Occipital lobe (tissue), 2 donors: ENCODE data around the gene PIAS4. TPM values are rescaled to one million over a fixed set of nuclear protein-coding genes. Genes with fewer than 3 reads are reported as not detected.

Experiments used
- DNase-seq: peaks from one replicate; lab custom pipeline; 2025; lab: John Stamatoyannopoulos, UW
- total RNA-seq: library from RNA; depleted of rRNA; stranded (reverse); fragments of >200 nt; gene quantifications from one replicate; pipeline ENCODE4 v1.2.3, GENCODE V29; 2014

PIAS4 gene
- total RNA-seq, 1 donor from 2014 or later, result 22.5 TPM

DNA sequence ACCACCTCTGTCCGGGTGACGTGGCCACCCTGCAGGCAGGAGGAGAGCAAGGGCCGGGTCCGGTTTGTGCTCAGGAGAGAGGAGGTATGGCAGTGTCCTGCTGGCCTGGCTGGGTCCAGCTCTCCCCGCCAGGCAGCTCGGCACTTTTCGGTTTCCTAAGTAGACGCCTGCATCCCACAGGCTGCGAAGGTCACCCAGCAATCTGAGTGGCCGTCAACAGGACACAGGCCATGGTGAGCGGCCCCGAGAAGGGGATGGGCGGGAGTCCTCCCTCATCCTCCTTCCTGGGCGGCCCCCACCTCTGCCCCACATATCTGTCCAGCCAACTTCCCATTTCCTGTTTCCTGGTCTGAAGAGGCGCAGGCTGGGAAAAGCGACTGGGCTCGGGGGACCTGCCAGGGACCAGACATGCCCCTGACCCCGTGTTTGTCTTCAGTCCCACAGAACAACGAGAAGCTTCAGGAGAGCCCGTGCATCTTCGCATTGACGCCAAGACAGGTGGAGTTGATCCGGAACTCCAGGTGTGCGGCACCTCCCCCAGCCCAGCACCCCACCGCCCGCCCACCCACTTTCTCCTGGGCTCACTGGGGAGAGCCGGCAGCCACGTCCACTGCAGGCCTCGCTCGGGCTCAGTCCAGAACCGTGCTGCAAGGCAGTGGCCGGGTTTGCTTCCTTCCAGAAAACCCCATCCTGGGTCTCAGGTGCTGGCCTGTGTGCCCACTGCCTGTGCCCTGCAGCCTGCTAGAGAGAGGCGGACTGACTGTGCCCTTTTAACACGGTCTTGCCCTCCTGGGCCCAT is 16.3 kb downstream of the PIAS4 start:
- no peak for DNase-seq

GRCh38 chr19:4025317-4025716 is 17.8 kb downstream of the PIAS4 start:
- no peak for DNase-seq

DNA sequence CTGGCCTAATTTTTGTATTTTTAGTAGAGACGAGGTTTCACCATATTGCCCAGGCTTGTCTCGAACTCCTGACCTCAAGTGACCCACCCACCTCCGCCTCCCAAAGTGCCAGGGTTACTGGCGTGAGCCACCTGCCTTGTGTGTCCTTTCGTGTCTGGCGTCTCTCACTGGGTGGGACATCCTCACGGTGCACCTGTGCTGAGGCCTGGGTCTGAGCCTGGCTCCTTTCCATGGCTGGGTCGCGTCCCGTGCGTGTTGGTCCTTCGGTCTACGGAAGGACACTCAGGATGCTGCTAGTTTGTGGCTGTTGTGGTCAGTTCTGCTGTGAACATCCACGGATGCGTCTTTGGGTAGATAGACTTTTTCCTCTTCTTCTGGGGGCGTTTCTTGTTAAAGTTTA is 19.6 kb downstream of the PIAS4 start:
- no peak for DNase-seq

DNA sequence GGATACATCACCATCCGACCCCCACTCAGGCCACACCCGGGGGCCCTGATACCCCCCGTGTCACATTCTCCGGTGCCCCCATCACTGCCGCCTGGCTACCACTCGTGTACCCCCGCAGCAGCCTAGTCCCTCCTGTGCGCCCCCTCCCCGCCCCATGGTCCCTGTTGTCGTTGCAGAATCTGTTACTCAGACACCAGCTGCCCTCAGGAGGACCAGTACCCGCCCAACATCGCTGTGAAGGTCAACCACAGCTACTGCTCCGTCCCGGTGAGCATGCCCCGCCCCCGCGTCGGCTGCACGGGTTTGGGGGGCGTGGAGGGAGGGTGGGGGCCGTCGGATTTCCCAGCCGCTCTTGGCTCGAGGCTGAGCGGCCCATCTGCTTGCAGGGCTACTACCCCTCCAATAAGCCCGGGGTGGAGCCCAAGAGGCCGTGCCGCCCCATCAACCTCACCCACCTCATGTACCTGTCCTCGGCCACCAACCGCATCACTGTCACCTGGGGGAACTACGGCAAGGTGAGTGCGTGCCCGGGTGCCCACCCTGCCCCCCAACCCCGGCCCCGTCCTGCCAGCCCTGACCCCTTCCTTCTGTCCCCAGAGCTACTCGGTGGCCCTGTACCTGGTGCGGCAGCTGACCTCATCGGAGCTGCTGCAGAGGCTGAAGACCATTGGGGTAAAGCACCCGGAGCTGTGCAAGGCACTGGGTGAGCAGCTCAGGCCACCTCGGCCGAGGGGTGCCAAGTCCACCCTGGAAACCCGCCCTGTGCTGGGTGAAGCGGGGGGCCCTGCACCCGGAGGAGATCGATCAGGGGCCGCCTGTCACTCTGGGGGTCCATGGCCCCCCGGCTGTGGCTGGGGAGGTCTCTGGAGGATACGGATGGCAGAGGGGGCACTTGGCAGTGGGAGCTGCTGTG is 21.1 kb downstream of the PIAS4 start:
- DNase-seq, result no peak

- no peak for DNase-seq
These were observed 21.7 kb downstream of the PIAS4 start for GRCh38 chr19:4029247-4029614.

GRCh38 chr19:4030552-4030951 is 23.0 kb downstream of the PIAS4 start:
- no peak for DNase-seq

- no peak for DNase-seq
These were observed 23.4 kb downstream of the PIAS4 start for GRCh38 chr19:4030981-4031380.

DNA sequence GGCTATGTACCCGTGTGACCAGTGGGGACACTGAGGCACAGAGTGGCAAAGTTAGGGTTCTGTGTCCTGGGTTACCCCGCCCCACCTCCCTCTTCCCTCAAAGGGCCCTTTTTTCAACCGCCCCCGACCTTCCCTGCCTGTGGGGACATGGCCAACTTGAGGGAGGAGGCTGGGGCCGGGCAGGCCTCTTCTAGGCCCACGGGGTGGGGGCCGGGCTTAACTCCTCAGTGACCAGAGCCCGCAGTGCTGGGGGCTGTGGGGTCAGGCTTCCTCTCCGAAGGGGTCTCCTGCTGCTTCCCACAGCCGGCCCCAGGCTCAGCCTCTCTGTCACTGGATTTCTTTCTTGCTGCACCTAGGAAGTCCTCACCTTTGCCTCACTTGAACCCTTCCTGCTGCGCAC is 23.9 kb downstream of the PIAS4 start:
- DNase-seq, result no peak

DNA sequence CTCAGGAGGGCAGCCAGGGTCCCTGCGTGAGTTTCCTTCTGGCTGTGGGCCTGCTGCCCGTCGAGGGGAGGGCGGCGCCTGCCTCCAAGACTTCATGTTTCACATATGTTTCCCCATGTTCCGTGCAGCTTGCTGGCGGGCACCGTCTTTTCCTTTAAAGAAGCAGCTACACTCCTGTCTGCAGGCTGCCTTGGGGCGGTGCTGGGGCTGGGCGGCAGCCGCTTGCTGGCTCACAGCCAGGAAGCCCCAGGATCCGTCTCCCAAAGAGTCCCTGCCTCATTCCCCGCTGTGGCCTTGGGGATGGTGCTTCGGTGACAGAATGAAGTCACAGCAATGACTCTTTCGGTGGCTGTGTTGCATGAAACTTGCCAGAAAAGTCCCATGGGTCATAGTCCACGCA is 24.9 kb downstream of the PIAS4 start:
- DNase-seq, result no peak

- no peak for DNase-seq
These were observed 25.8 kb downstream of the PIAS4 start for GRCh38 chr19:4033028-4033956.

DNA sequence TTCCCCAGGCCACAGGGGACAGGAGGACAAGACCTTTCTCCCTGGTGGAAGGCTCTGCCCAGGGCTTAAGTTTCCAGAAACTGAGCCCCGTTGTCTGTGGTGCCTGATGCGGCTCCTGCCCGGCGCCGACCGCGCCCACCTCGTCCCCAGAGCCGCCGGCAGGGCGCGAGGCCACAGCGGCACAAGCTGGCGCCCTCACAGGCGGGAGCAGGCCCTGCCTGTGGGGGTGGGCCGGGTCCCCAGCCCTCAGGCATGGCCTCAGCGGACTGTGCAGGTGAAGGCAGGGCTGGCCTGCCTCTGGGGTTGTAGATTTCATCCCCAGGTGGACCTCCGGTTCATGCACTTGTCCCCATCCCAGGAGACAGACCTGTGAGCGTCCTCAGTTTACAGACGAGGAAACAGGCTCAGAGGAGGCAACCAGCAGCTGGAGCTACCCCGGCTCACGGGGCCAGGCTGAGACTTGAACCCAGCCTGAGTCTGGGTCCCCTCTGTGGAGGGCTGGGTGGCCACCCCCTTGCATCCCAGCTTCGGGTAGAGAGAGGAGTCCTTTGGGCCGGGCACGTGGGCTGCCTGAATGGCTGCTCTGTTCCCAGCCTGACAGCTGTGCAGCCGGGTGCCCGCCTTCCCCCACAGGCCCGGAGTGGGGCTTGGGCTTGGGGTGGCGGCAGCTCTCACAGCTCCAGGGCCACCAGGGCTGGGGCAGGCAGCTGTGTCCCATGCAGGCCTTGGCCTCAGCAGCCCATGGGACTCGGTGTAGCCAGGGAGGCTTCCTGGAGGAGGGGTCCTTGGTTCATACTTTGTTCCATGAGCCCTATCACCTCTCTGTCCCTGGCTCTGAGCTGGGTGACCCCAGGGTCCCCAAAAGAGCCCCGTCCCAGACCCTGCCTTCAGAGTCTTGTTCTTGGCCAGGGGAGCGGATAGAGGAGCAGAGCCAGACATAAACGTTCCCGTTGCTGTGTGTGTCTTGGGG is 26.8 kb downstream of the PIAS4 start:
- peak; percentile 72 for DNase-seq

DNA sequence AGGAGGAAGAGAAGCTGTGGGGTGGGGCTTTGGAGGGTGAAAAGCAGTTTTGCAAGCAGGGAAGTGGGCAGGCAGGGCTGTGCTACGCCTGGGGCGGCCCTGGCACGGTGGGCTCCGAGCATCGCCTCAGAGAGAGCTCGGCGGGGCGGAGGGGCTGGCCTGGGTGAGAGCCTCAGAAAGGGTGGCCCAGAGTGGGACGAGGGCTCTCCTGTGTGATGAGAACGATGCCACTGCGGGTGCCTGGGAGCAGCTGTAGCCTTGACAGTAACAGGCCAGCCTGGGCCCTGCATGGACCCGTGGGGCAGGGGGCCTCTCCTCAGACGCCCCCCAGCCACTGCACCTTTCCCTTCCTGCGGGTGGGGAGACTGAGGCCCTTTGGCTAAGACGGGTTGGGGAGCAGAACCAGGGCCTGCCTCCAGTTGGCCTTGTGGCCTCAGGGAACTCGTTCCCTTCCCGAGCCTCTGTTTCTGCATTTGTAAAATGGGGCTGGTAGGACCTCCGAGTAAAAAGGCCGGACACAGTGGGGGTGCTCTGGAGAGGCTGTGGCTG is 27.6 kb downstream of the PIAS4 start:
- DNase-seq, result no peak

DNA sequence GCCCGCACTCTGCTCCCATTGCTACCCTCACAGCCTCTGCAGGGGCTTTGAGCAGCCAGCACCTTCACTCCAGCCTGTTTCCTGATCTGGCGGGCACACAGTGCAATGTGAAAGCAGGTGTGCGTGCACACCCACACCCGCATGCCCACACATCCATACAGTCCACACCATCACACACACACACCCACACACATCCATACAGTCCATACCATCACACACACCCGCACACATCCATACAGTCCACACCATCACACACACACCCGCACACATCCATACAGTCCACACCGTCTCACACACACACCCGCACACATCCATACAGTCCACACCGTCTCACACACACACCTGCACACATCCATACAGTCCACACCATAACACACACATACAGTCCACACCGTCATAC is 28.0 kb downstream of the PIAS4 start:
- no peak for DNase-seq

DNA sequence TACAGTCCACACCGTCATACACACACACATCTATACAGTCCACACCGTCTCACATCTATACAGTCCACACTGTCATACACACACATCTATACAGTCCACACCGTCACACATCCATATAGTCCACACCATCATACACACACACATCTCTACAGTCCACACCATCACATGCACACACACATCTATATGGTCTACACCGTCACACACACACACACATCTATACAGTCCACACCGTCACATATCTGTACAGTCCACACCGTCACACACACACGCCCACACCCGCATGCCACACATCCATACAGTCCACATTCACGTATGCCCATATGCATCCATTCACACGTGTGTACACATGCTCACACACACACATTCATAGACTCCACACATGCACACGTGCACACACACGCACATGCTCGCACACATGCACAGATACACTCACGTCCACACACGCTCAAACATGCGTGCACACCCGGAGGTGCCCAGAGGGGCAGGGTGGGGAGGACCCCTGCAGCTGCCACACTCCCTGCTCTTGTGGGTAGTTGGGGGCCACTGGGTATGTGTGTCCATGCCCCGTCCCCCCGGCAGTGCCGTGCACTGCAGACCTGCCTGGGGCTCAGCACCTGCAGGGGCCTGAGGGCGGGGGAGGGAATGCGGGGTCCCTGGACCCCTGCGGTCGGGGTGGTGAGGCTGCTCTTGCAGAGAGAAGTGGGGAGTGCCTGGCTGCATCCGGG is 29.2 kb downstream of the PIAS4 start:
- no peak for DNase-seq

DNA sequence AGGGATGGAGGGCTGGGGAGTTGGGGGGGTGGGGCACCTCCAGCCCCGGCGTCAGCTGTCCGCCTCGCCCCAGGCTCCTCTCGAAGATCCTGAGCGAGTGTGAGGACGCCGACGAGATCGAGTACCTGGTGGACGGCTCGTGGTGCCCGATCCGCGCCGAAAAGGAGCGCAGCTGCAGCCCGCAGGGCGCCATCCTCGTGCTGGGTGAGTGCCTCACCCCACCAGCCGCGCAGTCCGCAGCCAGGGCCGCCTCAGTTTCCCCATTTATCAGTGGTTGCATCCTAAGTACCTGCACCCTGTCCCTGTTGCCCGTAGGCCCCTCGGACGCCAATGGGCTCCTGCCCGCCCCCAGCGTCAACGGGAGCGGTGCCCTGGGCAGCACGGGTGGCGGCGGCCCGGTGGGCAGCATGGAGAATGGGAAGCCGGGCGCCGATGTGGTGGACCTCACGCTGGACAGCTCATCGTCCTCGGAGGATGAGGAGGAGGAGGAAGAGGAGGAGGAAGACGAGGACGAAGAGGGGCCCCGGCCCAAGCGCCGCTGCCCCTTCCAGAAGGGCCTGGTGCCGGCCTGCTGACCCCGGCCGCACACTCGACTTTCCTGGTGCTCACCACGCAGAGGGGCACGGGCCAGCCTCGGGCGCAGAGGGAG is 29.9 kb downstream of the PIAS4 start:
- DNase-seq, result no peak

GRCh38 chr19:4038057-4038456 is 30.5 kb downstream of the PIAS4 start:
- no peak for DNase-seq

DNA sequence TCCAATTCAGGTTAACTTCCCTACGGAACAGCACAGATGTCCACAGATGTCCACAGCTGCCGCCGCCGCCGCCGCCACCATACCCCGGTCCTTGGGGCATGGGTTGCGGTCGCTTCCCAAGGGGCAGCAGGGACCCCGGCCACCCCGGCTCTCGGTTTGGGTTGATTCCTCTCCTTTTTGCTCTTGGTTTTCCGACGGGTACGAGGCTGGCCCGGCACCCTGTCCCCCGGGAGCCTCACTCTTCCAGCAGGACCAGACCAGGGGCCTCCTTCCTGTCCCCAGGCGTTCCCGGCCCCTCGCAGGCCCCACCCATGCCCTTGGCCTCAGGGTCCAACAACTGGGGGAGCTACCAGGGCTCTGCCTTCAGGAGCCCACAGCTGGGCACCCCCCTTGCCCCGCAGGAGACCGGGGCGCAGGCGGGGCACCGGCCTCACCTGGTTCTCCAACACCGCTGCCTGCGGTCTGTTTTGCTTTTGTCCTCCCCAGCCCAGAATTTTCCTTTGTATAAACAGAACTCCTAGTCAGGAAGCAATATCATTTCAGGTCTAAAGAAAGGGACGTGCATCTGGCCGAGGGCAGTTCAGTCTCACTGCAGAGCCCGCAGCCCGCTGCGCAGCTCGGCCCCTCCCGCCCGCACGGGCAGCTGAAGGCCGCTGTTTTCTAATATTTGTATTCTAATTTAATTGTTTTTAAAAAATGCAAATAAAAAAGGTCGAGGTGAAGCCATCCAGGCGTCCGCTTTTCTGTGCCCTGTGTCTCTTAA is 31.3 kb downstream of the PIAS4 start:
- DNase-seq, result no peak

- DNase-seq, result no peak
These were observed 34.7 kb downstream of the PIAS4 start for GRCh38 chr19:4042064-4042730.
